Activated CD8-positive, alpha-beta memory T cell treated with anti-CD3 and anti-CD28 coated beads for 4 hours (primary cell): ENCODE measurements around the gene CPXM2.

Experiments
- DNase-seq, 2 donors: peaks; one replicate each; pipeline ENCODE4 v3.0.0-alpha.2; 2020; ENCODE audit warnings: low read depth in 2 of 2

The CPXM2 gene

GRCh38 chr10:123869020-123869414, 22.6 kb downstream of the CPXM2 start:
- no peak for DNase-seq

GRCh38 chr10:123868038-123869019, 23.3 kb downstream of the CPXM2 start:
- DNase-seq: no peak

GRCh38 chr10:123865880-123866279, 25.7 kb downstream of the CPXM2 start:
- DNase-seq: no peak

- no peak for DNase-seq
Observed at GRCh38 chr10:123865350-123865749, 26.3 kb downstream of the CPXM2 start.

GRCh38 chr10:123864923-123865322, 26.7 kb downstream of the CPXM2 start:
- no peak for DNase-seq

GRCh38 chr10:123863721-123864482, 27.7 kb downstream of the CPXM2 start:
- DNase-seq: no peak

- no peak for DNase-seq
Observed at GRCh38 chr10:123863183-123863575, 28.4 kb downstream of the CPXM2 start.

GRCh38 chr10:123862421-123863182, 29.0 kb downstream of the CPXM2 start:
- DNase-seq: no peak

GRCh38 chr10:123860856-123861255, 30.8 kb downstream of the CPXM2 start:
- no peak for DNase-seq

- no peak for DNase-seq
Observed at GRCh38 chr10:123860209-123860608, 31.4 kb downstream of the CPXM2 start.

- DNase-seq: no peak
Observed at GRCh38 chr10:123859653-123860050, 32.0 kb downstream of the CPXM2 start.

- no peak for DNase-seq
Observed at GRCh38 chr10:123858907-123859652, 32.5 kb downstream of the CPXM2 start.

GRCh38 chr10:123858077-123858681, 33.4 kb downstream of the CPXM2 start:
- no peak for DNase-seq

- DNase-seq: no peak
Observed at GRCh38 chr10:123857616-123858015, 34.0 kb downstream of the CPXM2 start.

- no peak for DNase-seq
Observed at GRCh38 chr10:123855008-123855684, 36.5 kb downstream of the CPXM2 start.

GRCh38 chr10:123854498-123854897, 37.1 kb downstream of the CPXM2 start:
- no peak for DNase-seq

GRCh38 chr10:123854003-123854402, 37.6 kb downstream of the CPXM2 start:
- no peak for DNase-seq

GRCh38 chr10:123852411-123852951, 39.1 kb downstream of the CPXM2 start:
- no peak for DNase-seq

GRCh38 chr10:123848564-123849457, 42.8 kb downstream of the CPXM2 start:
- DNase-seq: no peak
